ENCODE results near the gene CALY. TPM values are rescaled to one million over a fixed set of nuclear protein-coding genes. Genes with fewer than 3 reads are reported as not detected.
A peak's percentile ranks its signal among the peaks of the same experiment; 100 is the strongest.

CALY gene
- total RNA-seq, 3 donors from 2014 or later: 1.1 to 7.5 TPM; not detected in 1

GRCh38 chr10:133316732-133317131 lies 20.0 kb downstream of the CALY start:
- intact Hi-C loops (cut with DNase I, micrococcal nuclease): no loop called here
- no peak overlapping the region for H3K4me3 ChIP-seq
- no peak for TF ChIP-seq CTCF (IDR thresholded peaks at IDR 0.05)
- DNase-seq: no peak
- ATAC-seq: no peak
- H3K36me3 ChIP-seq (ENCODE audit: low read depth): no peaks in the 10 kb centered on the region
- H3K4me1 ChIP-seq (ENCODE audit: low read depth): peaks cover 3% of the 10 kb centered on the region
- no peaks in the 10 kb centered on the region for H3K9me3 ChIP-seq

- no peak for DNase-seq
- Histone ChIP-seq H3K9me3 (no peaks in the 10 kb centered on the region), H3K4me3 (no peak overlapping the region), H3K36me3 (ENCODE audit: low read depth) (no peaks in the 10 kb centered on the region), H3K4me1 (ENCODE audit: low read depth) (peaks cover 3% of the 10 kb centered on the region)
- intact Hi-C loops (cut with DNase I, micrococcal nuclease): no loop called here
- no peak for ATAC-seq
- TF ChIP-seq CTCF (IDR thresholded peaks at IDR 0.05): no peak
Measured at GRCh38 chr10:133316266-133316665, 20.4 kb downstream of the CALY start.

- no peaks in the 10 kb centered on the region for H3K36me3 ChIP-seq (ENCODE audit: low read depth)
- intact Hi-C loops (cut with DNase I, micrococcal nuclease): no loop called here
- no peak overlapping the region for H3K4me3 ChIP-seq
- H3K4me1 ChIP-seq (ENCODE audit: low read depth): peaks cover 3% of the 10 kb centered on the region
- ATAC-seq: no peak
- no peaks in the 10 kb centered on the region for H3K9me3 ChIP-seq
- no peak for DNase-seq
- TF ChIP-seq CTCF (IDR thresholded peaks at IDR 0.05): no peak
Measured at GRCh38 chr10:133315847-133316246, 20.8 kb downstream of the CALY start.

- intact Hi-C loops (cut with DNase I, micrococcal nuclease): no loop called here
- H3K4me3 ChIP-seq: no peak overlapping the region
- ATAC-seq (no peak), DNase-seq (peak in 1 of 3 donors; percentile 32)
- no peaks in the 10 kb centered on the region for H3K9me3 ChIP-seq
- H3K4me1 ChIP-seq (ENCODE audit: low read depth): peaks cover 8% of the 10 kb centered on the region
- H3K36me3 ChIP-seq (ENCODE audit: low read depth): no peaks in the 10 kb centered on the region
- no peak for TF ChIP-seq CTCF (IDR thresholded peaks at IDR 0.05)
Measured at GRCh38 chr10:133314911-133315310, 21.8 kb downstream of the CALY start.

GRCh38 chr10:133313192-133313591 lies 23.5 kb downstream of the CALY start:
- no peak for ATAC-seq
- H3K4me1 ChIP-seq (ENCODE audit: low read depth): peaks cover 11% of the 10 kb centered on the region
- no peaks in the 10 kb centered on the region for H3K36me3 ChIP-seq (ENCODE audit: low read depth)
- DNase-seq: no peak
- intact Hi-C loops (cut with DNase I, micrococcal nuclease): no loop called here
- no peaks in the 10 kb centered on the region for H3K9me3 ChIP-seq
- no peak overlapping the region for H3K4me3 ChIP-seq
- TF ChIP-seq CTCF (IDR thresholded peaks at IDR 0.05): no peak

- H3K36me3 ChIP-seq (ENCODE audit: low read depth): no peaks in the 10 kb centered on the region
- DNase-seq (no peak), ATAC-seq (no peak)
- no peak overlapping the region for H3K4me3 ChIP-seq
- intact Hi-C loops (cut with DNase I, micrococcal nuclease): no loop called here
- H3K4me1 ChIP-seq (ENCODE audit: low read depth): peaks cover 11% of the 10 kb centered on the region
- no peak for TF ChIP-seq CTCF (IDR thresholded peaks at IDR 0.05)
- no peaks in the 10 kb centered on the region for H3K9me3 ChIP-seq
Measured at GRCh38 chr10:133312769-133313145, 23.9 kb downstream of the CALY start.

Data from mucosa of descending colon (tissue), 3 donors.